CD4-positive, alpha-beta T cell treated with Interferon alpha-2 for 1 hour (primary cell): ENCODE measurements around the gene UQCC2.

Experiments used
- DNase-seq, 2 donors: peaks; one replicate each; pipeline ENCODE4 v3.0.0-alpha.2; 2020 to 2022

The UQCC2 gene

GRCh38 chr6:33724102-33725023 is 12.9 kb upstream of the UQCC2 start:
- no peak for DNase-seq

DNA sequence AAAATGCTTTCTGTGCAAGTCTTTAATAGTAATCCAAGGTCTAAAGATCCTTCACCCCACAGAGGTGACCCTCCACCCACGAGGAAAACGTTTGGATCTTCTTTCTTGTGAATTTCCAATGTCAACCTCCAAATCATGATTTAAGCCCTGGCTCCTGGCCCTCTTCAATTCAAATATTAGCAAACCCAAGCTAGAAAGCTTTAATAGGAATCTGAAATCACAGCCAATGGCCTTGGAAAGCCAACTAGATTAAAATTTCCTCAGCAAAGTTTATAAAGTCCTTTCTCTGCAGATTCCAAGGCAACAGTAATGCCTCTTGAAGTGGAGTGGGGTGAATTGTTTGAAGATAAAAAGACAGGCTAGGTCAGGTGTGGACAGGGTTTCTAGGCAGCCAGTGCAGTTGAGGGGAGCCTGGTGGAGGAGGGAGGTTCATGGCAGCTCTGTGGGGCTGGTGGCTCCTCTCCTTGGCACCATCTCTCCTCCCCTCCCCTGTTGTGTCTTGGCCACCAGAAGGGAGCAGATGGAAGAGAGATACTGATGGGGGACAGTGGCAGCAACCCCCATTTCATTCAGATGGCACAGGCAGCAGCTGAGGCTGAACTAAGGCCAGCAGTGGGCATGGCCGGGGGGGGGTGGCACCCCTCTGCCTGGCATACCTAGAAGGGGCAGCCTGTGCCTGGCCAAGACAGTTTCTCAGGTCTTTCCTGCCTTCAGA is 12.0 kb upstream of the UQCC2 start:
- DNase-seq = no peak

DNA sequence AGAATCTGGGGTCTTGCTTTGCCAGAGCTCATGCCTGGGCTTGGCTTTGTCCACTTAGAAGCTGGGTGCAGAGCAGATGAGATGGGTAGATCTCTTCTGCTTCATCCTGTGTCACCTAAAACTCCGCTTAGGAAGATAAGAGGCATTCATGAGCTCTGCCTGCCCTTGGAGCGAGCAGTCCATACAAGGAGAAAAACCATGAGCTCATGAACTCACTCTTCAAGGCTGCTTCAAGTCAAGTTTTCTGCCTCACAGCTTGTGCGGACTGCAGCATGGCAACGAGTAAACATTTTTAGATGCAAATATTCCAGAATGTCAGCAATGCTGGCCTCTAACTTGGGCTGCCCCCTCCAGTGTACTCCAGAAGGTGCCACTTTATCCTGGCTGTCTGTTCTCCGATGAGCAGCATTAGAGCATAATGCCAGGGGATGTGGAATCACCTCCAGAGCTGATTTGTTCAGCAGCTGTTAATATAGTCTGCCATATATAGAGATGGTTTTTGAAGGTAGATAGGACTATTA is 10.7 kb upstream of the UQCC2 start:
- no peak for DNase-seq

DNA sequence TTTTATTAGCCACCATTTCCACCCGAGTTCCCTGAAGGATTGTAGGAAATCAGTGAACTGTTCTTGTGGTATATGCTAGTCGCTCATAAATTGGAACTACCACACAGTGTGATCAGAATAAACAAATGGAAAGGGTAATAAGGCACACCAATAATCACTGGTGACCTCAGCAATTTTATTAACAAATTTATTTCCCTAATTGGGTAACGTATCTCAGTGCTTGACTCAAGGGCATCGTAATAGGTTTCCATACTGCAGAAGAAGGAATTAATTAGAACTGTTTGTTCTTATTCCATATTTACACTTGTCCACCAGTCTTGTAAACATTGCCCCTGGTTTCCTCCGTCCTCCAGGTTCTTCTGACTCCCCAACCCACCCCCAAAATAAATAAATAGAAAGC is 10.0 kb upstream of the UQCC2 start:
- no peak for DNase-seq

- no peak for DNase-seq
Observed at GRCh38 chr6:33720998-33721397, 9.5 kb upstream of the UQCC2 start.

DNA sequence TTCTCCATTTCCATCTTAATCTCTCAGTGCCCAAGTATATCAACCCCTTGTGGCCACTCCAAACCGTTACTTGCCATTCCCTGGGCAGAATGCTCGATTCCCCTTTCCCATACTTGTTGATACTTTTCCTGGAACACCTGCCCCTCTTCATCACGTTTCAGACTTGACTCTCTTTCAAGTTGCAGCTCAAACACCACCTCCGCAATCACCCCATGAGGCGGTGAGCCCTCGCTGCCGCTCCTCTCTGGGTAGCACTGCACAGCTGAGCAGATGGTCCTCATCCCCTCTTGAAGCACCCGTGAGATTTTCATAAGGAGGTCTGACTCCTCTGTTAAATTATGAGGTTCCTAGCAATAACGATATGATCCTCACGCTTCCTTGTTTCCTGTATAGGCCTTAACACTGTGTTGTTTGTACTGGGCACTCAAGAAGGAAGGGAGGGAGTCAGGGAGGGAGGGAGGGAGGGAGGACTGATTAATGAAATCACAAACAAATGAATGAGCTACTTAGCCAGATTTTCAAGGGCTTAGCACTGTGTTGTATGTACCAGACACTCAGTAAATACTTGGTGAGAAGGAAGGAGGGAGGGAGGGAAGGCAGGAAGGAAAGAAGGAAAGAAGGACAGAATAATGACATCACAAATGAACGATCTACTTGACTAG is 8.0 kb upstream of the UQCC2 start:
- no peak for DNase-seq

DNA sequence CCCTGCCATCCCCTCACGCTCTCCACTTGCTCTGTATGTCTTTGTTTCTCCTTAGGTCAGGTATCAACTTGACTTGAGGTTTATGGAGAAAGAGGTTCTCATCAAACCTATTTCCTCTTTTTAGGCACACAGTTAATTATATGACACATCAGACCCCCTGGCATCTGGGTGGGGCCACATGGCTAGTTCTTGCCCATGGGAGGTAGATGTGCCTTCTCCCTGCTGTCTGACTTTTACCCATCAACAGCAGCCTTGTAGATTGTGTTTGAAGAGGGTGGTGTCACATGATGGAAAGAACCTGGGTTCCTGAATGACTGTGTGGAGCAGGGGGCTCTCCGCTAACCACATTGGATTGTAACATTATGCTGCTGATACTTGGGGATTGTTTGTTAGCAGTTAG is 7.2 kb upstream of the UQCC2 start:
- no peak for DNase-seq

- no peak for DNase-seq
Observed at GRCh38 chr6:33717934-33718455, 6.5 kb upstream of the UQCC2 start.

GRCh38 chr6:33716890-33717632 is 5.6 kb upstream of the UQCC2 start:
- no peak for DNase-seq

DNA sequence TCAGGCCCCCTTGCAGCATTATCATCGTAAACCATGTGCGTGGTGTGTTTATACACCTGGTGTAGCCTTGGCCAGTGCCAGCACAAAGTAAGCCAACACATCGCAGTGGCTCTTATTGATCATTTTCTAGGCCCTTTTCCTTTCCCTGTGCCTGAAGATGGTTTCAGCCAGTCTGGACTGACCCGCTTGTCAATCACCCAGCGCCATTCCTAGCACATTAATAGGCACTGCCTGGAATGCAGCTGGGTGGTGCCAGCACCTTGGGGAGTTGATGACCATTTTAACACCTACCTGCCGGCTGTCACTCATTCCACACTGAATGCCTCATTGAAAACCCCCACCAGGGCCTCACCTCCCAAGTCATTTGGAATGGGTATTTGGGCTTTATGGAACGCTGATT is 4.9 kb upstream of the UQCC2 start:
- DNase-seq = no peak

- DNase-seq = no peak
Observed at GRCh38 chr6:33714385-33715040, 3.0 kb upstream of the UQCC2 start.

- DNase-seq = no peak
Observed at GRCh38 chr6:33713786-33714185, 2.3 kb upstream of the UQCC2 start.

GRCh38 chr6:33712914-33713313 is 1.4 kb upstream of the UQCC2 start:
- DNase-seq = no peak

DNA sequence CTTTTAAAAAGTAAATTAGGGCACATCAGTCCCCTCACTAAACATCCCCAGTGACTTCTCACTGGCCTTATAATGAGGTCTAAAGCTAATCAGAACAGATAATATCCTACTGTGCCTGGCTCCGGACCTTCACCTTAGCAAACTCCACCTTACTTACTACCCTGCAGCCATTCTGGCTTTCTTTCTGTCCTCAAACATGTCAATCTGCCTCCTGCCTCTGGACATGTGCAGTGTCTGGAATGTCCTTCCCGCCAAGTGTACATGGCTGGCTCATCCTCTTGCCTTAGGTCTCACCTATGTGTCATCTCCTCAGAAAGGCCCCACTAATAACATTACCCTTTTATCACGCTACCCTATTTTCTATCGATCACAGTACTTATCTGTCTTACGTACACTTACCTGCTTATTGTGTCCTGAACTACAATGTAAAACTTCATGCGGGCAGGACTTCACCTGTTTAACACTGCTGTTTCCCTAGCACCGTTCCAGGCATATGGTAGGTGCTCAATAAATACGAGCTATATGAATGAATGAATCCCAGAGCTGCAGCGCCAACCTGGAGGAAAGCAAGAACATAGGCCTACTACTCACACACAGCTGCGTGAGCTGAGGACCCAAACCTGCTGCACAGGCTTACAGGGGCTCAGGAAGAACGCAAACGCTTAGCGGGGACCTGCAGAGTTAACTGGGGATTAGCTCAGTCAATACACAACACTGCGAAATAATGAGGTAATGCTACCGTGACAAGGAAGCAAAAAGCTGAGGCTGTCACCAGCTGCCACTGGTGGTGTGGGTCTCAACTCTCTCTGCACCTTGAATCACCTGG is 991 bp downstream of the UQCC2 start:
- DNase-seq = no peak

DNA sequence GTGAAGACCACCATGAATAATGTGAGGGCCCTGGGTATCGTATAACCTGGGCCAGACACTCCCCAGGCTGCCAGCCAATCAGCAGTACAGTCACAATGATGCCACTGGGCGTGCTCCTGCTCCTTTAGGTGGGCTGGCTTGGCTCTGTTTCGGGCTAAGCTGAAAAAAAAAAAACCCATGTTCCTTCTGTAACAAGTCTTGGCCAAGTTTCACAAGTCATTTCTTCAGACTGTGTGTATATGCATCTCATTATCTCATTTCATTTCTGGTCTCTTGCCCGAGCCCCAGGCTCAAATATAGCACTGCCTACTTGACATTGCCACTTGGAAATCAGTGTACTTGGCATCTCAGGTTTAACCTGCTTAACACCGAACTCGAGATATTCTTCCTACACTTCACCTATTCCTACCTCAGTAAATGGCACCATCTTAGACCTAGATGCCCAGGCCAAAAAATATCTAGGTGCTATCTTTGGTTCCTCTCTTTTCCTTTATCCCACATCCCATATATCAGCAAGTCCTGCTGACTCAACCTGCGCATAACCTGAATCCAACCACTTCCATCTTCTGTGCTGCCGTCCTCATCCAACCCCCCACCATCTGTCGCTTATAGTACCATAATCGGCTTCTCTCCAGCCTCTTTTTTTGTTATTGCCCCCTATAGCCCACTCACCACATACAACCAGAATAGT is 1.8 kb downstream of the UQCC2 start:
- no peak for DNase-seq

- DNase-seq = no peak
Observed at GRCh38 chr6:33708516-33709204, 2.8 kb downstream of the UQCC2 start.

DNA sequence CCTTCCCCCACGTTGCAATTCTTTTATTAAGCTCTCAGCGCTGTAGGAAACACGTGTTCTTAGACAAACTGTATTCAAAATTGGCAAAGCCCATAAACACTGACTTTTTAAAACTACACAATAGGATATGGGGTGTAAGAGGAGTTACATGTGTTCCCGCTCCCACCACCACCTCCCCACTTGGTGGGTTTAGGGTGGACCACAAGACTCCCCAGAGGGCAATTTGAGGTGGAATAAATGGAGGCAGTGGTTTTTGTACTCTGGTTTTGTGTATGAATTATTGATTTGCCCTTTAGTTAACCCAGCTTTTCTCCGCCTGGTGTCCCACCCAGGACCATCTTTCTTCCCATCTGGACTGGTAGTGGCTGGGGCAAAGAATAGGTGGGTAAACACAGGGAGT is 3.7 kb downstream of the UQCC2 start:
- no peak for DNase-seq

GRCh38 chr6:33705955-33706725 is 5.4 kb downstream of the UQCC2 start:
- no peak for DNase-seq
